Retinal pigment epithelial cell (primary cell): Measurements from ENCODE around the gene RDH13.

Source experiments
- DNase-seq: peaks from one replicate; pipeline ENCODE4 v3.0.0-alpha.2; 2010; ENCODE audit warnings: low read depth
- H3K4me3 ChIP-seq: 2 replicates; pipeline ENCODE4 v1.5.1; 2011; ENCODE audit warnings: mild to moderate bottlenecking, low read length, control low read depth, moderate library complexity
- CTCF ChIP-seq: conservative IDR thresholded peaks from 2 replicates; pipeline ENCODE4 v1.5.1; 2011; ENCODE audit warnings: low read depth, low read length, control low read depth, inconsistent platforms

Gene RDH13

GRCh38 chr19:55095260-55096060, 32.5 kb upstream of the RDH13 start:
- no peak overlapping the region for H3K4me3 ChIP-seq
- DNase-seq: no peak
- no peak for TF ChIP-seq CTCF

DNA sequence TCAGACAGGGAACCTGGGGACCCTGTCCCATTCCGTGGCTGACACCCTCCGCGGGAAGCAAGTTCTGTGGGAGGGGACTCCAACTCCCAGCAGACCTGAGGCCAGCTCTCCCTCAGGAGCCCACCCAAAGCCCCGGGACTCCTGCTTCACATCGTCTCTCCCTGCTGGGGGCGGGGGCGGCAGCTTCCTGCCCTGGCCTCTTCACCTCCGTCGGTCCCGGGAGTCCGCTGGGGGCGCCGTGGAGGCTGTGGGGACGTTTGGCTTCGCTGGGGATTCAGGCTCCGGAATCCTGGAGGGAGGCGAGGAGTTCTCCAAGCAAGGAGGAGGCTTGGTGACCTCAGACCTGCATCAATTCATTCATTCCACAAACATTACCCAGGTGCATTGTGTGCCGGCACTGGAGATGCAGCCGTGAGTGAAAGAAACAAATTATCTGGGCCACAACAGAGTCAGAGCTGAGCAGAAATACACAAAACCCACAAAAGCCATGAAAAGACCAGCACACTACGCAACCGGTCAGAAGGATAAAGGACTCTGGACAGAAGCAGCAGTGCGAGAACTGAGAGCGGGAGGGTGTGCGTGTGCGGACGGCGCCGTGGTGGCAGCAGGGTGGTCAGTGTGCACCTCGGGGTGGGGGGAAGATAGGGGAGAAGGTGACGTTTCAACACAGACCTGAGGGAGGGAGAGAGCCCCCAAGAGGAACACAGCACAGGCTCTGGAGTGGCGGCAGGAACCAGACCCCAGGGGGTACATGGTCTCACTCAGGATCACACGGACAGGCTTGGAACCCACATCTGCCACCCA, 31.7 kb upstream of the RDH13 start:
- H3K4me3 ChIP-seq: no peak overlapping the region
- no peak for TF ChIP-seq CTCF
- no peak for DNase-seq

- TF ChIP-seq CTCF: no peak
- no peak overlapping the region for H3K4me3 ChIP-seq
These were observed 29.7 kb upstream of the RDH13 start for GRCh38 chr19:55092423-55093318.

GRCh38 chr19:55091955-55092354, 29.0 kb upstream of the RDH13 start:
- no peak for DNase-seq
- no peak for TF ChIP-seq CTCF
- no peak overlapping the region for H3K4me3 ChIP-seq

More at GRCh38 chr19:55092423-55093318, 29.7 kb upstream of the RDH13 start:
- DNase-seq: no peak

DNA sequence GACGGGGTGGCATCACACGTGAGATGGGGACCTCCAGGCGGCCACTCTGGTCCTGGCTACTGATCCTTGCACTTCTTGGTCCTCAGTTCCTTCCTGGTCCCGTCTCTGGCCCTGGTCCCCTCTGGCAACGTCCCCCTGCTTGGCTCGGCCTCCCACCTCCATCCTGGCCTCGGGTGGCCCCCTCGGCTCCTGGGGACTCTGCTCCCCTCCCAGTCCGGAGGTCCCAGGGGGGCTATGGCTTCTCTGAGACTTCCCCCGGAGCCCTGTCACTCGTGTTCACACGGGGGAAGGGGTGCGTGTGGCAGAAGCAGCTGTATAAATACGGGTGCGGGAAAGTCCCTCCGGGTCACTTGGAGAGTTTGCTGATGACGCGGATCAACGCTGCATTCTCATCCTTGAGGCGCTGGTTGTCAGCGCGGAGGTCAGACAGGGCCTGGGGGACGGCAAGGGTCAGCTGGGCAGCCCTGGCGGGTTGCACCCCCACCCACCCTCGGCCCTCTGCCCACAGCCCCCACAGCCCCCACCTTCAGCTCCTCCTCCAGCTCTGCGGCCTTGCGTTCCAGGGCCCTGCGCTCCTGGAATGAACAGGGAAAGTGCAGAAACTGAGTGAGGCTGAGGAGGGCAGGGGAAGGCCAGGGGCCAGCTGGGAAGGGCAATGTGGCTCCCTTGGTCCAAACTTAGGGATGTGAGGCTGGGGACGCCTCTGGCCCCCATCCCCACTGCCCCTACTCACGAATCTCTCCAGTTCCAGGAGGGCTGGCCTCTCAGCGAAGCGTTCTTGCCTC, 28.4 kb upstream of the RDH13 start:
- no peak overlapping the region for H3K4me3 ChIP-seq
- no peak for TF ChIP-seq CTCF
- DNase-seq: no peak

DNA sequence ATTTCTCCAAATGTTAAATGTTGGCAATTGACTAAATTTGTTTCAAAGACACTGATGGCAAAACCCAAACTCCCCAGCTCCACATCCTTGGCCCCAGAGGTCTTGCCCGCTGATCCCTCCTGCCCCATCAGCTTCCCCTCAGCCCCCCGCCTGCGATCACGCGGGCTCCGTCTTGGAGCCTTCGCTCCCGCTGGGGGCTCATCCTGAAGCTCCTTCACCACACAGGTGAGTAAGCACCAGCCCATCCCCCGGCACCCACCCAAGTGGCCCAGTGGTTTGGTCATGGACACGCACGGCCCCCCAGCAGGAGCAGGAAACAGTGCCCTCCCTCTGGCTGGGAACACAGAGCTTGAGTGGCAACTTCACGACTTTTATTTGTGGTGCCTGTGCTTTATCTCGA, 27.6 kb upstream of the RDH13 start:
- no peak for DNase-seq
- H3K4me3 ChIP-seq: no peak overlapping the region
- no peak for TF ChIP-seq CTCF
